Gastrocnemius medialis (tissue), 4 donors: ENCODE data around the gene GABRB1. TPM values are rescaled to one million over a fixed set of nuclear protein-coding genes. Genes with fewer than 3 reads are reported as not detected.

ENCODE experiments used
- ATAC-seq, 2 donors: fragments of 150-250 bp; one replicate each; pipeline ENCODE4 v1.9.1; 2016
- DNase-seq, 2 donors: peaks; one replicate each; pipeline ENCODE4 v3.0.0-alpha.2; 2019
- H3K27ac ChIP-seq, 4 donors: fragments of 200-600 bp; sonication (generic); 1 replicate in 1 of 4; 2 replicates in 3 of 4; pipeline ENCODE4 v1.5.1; 2016 to 2018; ENCODE audit warnings: mild to moderate bottlenecking in 2 of 4, moderate library complexity in 1 of 4
- H3K27me3 ChIP-seq, 3 donors: fragments of 200-600 bp; sonication (generic) in 2 of 3; 1 replicate in 1 of 3; 2 replicates in 2 of 3; pipeline versions ENCODE4 v1.5.1 to v1.6.0; 2016 to 2019; ENCODE audit warnings: mild to moderate bottlenecking in 1 of 3, moderate library complexity in 1 of 3
- H3K36me3 ChIP-seq, 2 donors: fragments of 200-600 bp; sonication (generic) in 1 of 2; one replicate each; pipeline ENCODE4 v1.5.1; 2017 to 2018
- H3K4me1 ChIP-seq, 2 donors: fragments of 200-600 bp; sonication (generic) in 1 of 2; one replicate each; pipeline ENCODE4 v1.5.1; 2016 to 2017; ENCODE audit warnings: mild to moderate bottlenecking in 2 of 2
- H3K4me3 ChIP-seq, 4 donors: fragments of 200-600 bp; sonication (generic) in 3 of 4; 1 replicate in 1 of 4; 2 replicates in 3 of 4; pipeline ENCODE4 v1.5.1; 2016 to 2019; ENCODE audit warnings: mild to moderate bottlenecking in 2 of 4
- H3K9me3 ChIP-seq, 3 donors: fragments of 200-600 bp; sonication (generic) in 2 of 3; 1 replicate in 1 of 3; 2 replicates in 2 of 3; pipeline ENCODE4 v1.5.1; 2016 to 2019
- CTCF ChIP-seq, 5 experiments: fragments of 450-650 bp in 3 of 5; fragments of 200-600 bp in 2 of 5; sonication (generic) in 2 of 5; IDR thresholded peaks in 4 of 5; conservative IDR thresholded peaks in 1 of 5; 1 replicate in 4 of 5; 2 replicates in 1 of 5; pipeline ENCODE4 v1.5.1; 2016 to 2019; ENCODE audit warnings: antibody characterized with exemption in 5 of 5, mild to moderate bottlenecking in 3 of 5, moderate library complexity in 3 of 5
- POLR2A ChIP-seq, 2 donors: fragments of 450-650 bp; IDR thresholded peaks; one replicate each; pipeline ENCODE4 v1.6.1; 2017; ENCODE audit warnings: antibody characterized with exemption in 2 of 2, mild to moderate bottlenecking in 2 of 2, moderate library complexity in 2 of 2
- in situ Hi-C, 4 donors: fragments of 200-750 bp; cut with MboI; loops; one replicate each; pipeline versions ENCODE4 v1.15.0 to v1.8.0; 2017; ENCODE audit warnings: low sequenced_read_pairs in 4 of 4
- intact Hi-C: fragments of 100-400 bp; cut with DNase I; formaldehyde crosslinking; loops from one replicate; pipeline ENCODE4 v1.15.1; 2023; ENCODE audit warnings: low total_unique reads
- total RNA-seq, 4 donors: library from RNA; depleted of rRNA; stranded (reverse); fragments of >200 nt; gene quantifications; one replicate each; pipeline versions ENCODE4 v1.1.0 to v1.2.3, GENCODE V29; 2016

Gene GABRB1
- total RNA-seq, 4 donors from 2014 or later: not detected

DNA sequence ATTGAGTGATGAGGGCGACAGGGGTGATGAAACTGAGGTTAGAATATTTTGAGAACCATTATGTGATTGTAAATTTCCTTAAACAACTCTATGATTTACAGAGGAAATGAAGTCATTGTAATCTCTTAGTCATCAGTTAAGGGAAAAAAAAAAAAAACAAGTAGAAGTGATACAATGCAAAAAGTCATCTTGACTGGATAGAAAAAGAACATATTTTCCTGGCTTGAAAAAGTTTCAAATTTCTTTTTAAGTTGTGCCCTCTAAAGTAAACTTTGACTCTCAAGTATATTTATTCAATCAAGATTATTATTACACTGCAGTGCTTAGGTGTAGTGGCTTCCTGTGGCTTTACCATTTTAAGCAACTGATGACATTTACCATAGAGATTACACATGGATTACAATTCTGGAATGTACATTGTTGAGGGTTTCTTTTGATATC lies 40.6 kb downstream of the GABRB1 start:
- Histone ChIP-seq H3K4me1 (no peaks in the 10 kb centered on the region), H3K9me3 (no peaks in the 10 kb centered on the region), H3K36me3 (no peaks in the 10 kb centered on the region), H3K4me3 (no peak overlapping the region), H3K27me3 (no peaks in the 10 kb centered on the region), H3K27ac (no peak overlapping the region)
- intact Hi-C loops: no loop called here
- no peak for DNase-seq
- TF ChIP-seq CTCF (IDR thresholded peaks at IDR 0.05 in 4 of 5, conservative IDR thresholded peaks at IDR 0.05 in 1 of 5) (no peak), POLR2A (IDR thresholded peaks at IDR 0.05) (no peak)
- ATAC-seq: no peak
- in situ Hi-C loops: no loop called here

- Histone ChIP-seq H3K27me3 (no peaks in the 10 kb centered on the region), H3K4me1 (no peaks in the 10 kb centered on the region), H3K36me3 (no peaks in the 10 kb centered on the region), H3K27ac (no peak overlapping the region), H3K4me3 (no peak overlapping the region), H3K9me3 (no peaks in the 10 kb centered on the region)
- in situ Hi-C loops: no loop called here
- intact Hi-C loops: no loop called here
- ATAC-seq: no peak
- TF ChIP-seq POLR2A (IDR thresholded peaks at IDR 0.05): no peak
- TF ChIP-seq CTCF (IDR thresholded peaks at IDR 0.05 in 4 of 5, conservative IDR thresholded peaks at IDR 0.05 in 1 of 5): no peak
- DNase-seq: no peak
These were observed 42.3 kb downstream of the GABRB1 start for GRCh38 chr4:47073647-47074046.

DNA sequence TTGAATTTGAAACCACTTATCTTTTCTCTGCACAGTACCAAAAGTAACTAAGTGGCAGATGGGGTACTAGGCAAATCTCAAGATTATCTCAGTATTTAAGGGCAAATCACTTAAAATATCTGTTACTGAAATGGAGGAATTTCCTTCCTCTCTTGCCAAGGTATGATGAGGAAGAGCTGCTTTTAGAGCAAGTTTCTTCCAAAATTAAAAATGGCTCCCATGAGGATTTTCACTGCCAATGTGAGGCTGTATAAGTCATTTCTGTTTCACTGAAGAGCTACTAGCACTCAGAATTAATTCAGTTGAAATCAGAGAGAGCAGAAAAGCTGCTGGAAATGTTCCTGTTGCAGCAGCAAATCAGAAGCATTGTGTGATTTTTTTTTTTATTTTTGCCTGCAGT lies 43.4 kb downstream of the GABRB1 start:
- no peaks in the 10 kb centered on the region for H3K27me3 ChIP-seq
- no peaks in the 10 kb centered on the region for H3K36me3 ChIP-seq
- no peaks in the 10 kb centered on the region for H3K9me3 ChIP-seq
- ATAC-seq: no peak
- H3K4me3 ChIP-seq: no peak overlapping the region
- in situ Hi-C loops (no loop called here), intact Hi-C loops (no loop called here)
- no peak for TF ChIP-seq CTCF (IDR thresholded peaks at IDR 0.05 in 4 of 5, conservative IDR thresholded peaks at IDR 0.05 in 1 of 5)
- no peak for TF ChIP-seq POLR2A (IDR thresholded peaks at IDR 0.05)
- no peak for DNase-seq
- no peaks in the 10 kb centered on the region for H3K4me1 ChIP-seq
- H3K27ac ChIP-seq: no peak overlapping the region

- Histone ChIP-seq H3K4me3 (no peak overlapping the region), H3K36me3 (no peaks in the 10 kb centered on the region), H3K27ac (no peak overlapping the region), H3K9me3 (no peaks in the 10 kb centered on the region), H3K4me1 (no peaks in the 10 kb centered on the region), H3K27me3 (no peaks in the 10 kb centered on the region)
- ATAC-seq: no peak
- intact Hi-C loops: no loop called here
- no peak for TF ChIP-seq POLR2A (IDR thresholded peaks at IDR 0.05)
- no peak for TF ChIP-seq CTCF (IDR thresholded peaks at IDR 0.05 in 4 of 5, conservative IDR thresholded peaks at IDR 0.05 in 1 of 5)
- DNase-seq: no peak
- in situ Hi-C loops: no loop called here
These were observed 43.9 kb downstream of the GABRB1 start for GRCh38 chr4:47075262-47075661.

- ATAC-seq (no peak), DNase-seq (no peak)
- H3K9me3 ChIP-seq: no peaks in the 10 kb centered on the region
- intact Hi-C loops (no loop called here), in situ Hi-C loops (no loop called here)
- no peaks in the 10 kb centered on the region for H3K4me1 ChIP-seq
- no peak overlapping the region for H3K4me3 ChIP-seq
- H3K27me3 ChIP-seq: no peaks in the 10 kb centered on the region
- H3K36me3 ChIP-seq: no peaks in the 10 kb centered on the region
- TF ChIP-seq CTCF (IDR thresholded peaks at IDR 0.05 in 4 of 5, conservative IDR thresholded peaks at IDR 0.05 in 1 of 5): no peak
- no peak overlapping the region for H3K27ac ChIP-seq
These were observed 44.6 kb downstream of the GABRB1 start for GRCh38 chr4:47075919-47076318.
